Loucy (cell line): Measurements from ENCODE around the gene ASB4.

ENCODE experiments used
- H2AFZ ChIP-seq: fragments of 200-600 bp; sonication (generic); 2 replicates; pipeline ENCODE4 v1.6.0; 2016; ENCODE audit warnings: antibody characterized with exemption, mild to moderate bottlenecking, low read length, moderate library complexity
- H3F3A ChIP-seq: fragments of 200-600 bp; 2 replicates; pipeline ENCODE4 v1.6.0; 2016; ENCODE audit warnings: antibody characterized with exemption, low read depth, mild to moderate bottlenecking
- H3K27me3 ChIP-seq: fragments of 200-600 bp; sonication (generic); 2 replicates; pipeline ENCODE4 v1.6.1; 2014; ENCODE audit warnings: low read length, mild to moderate bottlenecking; ENCODE audit not compliant: insufficient read depth, poor library complexity, severe bottlenecking
- H3K36me3 ChIP-seq: fragments of 200-600 bp; sonication (generic); 2 replicates; pipeline ENCODE4 v1.6.1; 2016; ENCODE audit warnings: low read length; ENCODE audit not compliant: insufficient read depth
- H3K4me1 ChIP-seq: fragments of 200-600 bp; sonication (generic); 2 replicates; pipeline ENCODE4 v1.5.1; 2014; ENCODE audit warnings: low read length, mild to moderate bottlenecking; ENCODE audit not compliant: insufficient read depth, poor library complexity, severe bottlenecking
- H3K4me2 ChIP-seq: fragments of 200-600 bp; sonication (generic); 2 replicates; pipeline ENCODE4 v1.6.0; 2014; ENCODE audit warnings: antibody characterized with exemption, low read length, low read depth, mild to moderate bottlenecking; ENCODE audit not compliant: poor library complexity, severe bottlenecking
- H3K4me3 ChIP-seq: fragments of 200-600 bp; sonication (generic); 2 replicates; pipeline ENCODE4 v1.5.1; 2014; ENCODE audit warnings: low read length, mild to moderate bottlenecking, mixed read lengths; ENCODE audit not compliant: poor library complexity, severe bottlenecking
- H3K79me2 ChIP-seq: fragments of 200-600 bp; sonication (generic); 2 replicates; pipeline ENCODE4 v1.6.1; 2014; ENCODE audit warnings: low read length; ENCODE audit not compliant: insufficient read depth
- H3K9ac ChIP-seq: fragments of 200-600 bp; sonication (generic); 2 replicates; pipeline ENCODE4 v1.6.0; 2014; ENCODE audit warnings: mild to moderate bottlenecking, low read depth, low read length, moderate library complexity; ENCODE audit not compliant: poor library complexity, severe bottlenecking
- H3K9me2 ChIP-seq: fragments of 200-600 bp; sonication (generic); replicated peaks from 2 replicates; pipeline ENCODE4 v1.6.1; 2016; ENCODE audit warnings: low read depth, low read length, mixed read lengths
- H3K9me3 ChIP-seq: fragments of 200-600 bp; sonication (generic); 2 replicates; pipeline ENCODE4 v1.6.1; 2014; ENCODE audit warnings: mild to moderate bottlenecking, antibody characterized with exemption, low read length, low read depth; ENCODE audit not compliant: insufficient read depth
- H4K20me1 ChIP-seq: fragments of 200-600 bp; sonication (generic); 2 replicates; pipeline ENCODE4 v1.6.0; 2014; ENCODE audit warnings: antibody characterized with exemption, low read length, mild to moderate bottlenecking; ENCODE audit not compliant: insufficient read depth, poor library complexity, severe bottlenecking
- CTCF ChIP-seq: fragments of 200-600 bp; sonication (generic); conservative IDR thresholded peaks from 2 replicates; pipeline ENCODE4 v1.5.1; 2014; ENCODE audit warnings: mild to moderate bottlenecking, antibody characterized with exemption, low read length
- EZH2phosphoT487 ChIP-seq: fragments of 200-600 bp; IDR thresholded peaks from 2 replicates; pipeline ENCODE4 v1.6.1; 2018; ENCODE audit warnings: antibody characterized with exemption, mild to moderate bottlenecking, moderate library complexity, borderline replicate concordance

ASB4 gene

GRCh38 chr7:95578299-95578855 is 92.6 kb downstream of the ASB4 start:
- no peaks in the 10 kb centered on the region for H3K9me2 ChIP-seq
- H3K9me3 ChIP-seq, result no peaks in the 10 kb centered on the region
- TF ChIP-seq CTCF (no peak), EZH2phosphoT487 (no peak)
- no peaks in the 10 kb centered on the region for H3K4me1 ChIP-seq
- H3F3A ChIP-seq, result no peaks in the 10 kb centered on the region
- no peaks in the 10 kb centered on the region for H3K27me3 ChIP-seq
- no peak overlapping the region for H2AFZ ChIP-seq
- no peaks in the 10 kb centered on the region for H3K36me3 ChIP-seq
- H3K9ac ChIP-seq, result no peak overlapping the region
- H3K4me2 ChIP-seq, result no peak overlapping the region
- no peaks in the 10 kb centered on the region for H3K79me2 ChIP-seq
- H4K20me1 ChIP-seq, result no peaks in the 10 kb centered on the region
- H3K4me3 ChIP-seq, result no peak overlapping the region

- Histone ChIP-seq H3K9me2 (no peaks in the 10 kb centered on the region), H3K36me3 (no peaks in the 10 kb centered on the region), H3K79me2 (no peaks in the 10 kb centered on the region), H3K9ac (no peak overlapping the region), H3K9me3 (no peaks in the 10 kb centered on the region), H3K4me2 (no peak overlapping the region), H3K4me1 (no peaks in the 10 kb centered on the region), H4K20me1 (no peaks in the 10 kb centered on the region), H3F3A (no peaks in the 10 kb centered on the region), H3K4me3 (no peak overlapping the region), H2AFZ (no peak overlapping the region), H3K27me3 (no peaks in the 10 kb centered on the region)
- TF ChIP-seq CTCF (no peak), EZH2phosphoT487 (no peak)
Observed at GRCh38 chr7:95579318-95579717, 93.6 kb downstream of the ASB4 start.

GRCh38 chr7:95581467-95581866 is 95.7 kb downstream of the ASB4 start:
- Histone ChIP-seq H3K79me2 (no peaks in the 10 kb centered on the region), H3K27me3 (no peaks in the 10 kb centered on the region), H3K9me3 (no peaks in the 10 kb centered on the region), H4K20me1 (no peaks in the 10 kb centered on the region), H3F3A (no peaks in the 10 kb centered on the region), H2AFZ (no peak overlapping the region), H3K4me3 (no peak overlapping the region), H3K9me2 (no peaks in the 10 kb centered on the region), H3K36me3 (no peaks in the 10 kb centered on the region), H3K9ac (no peak overlapping the region), H3K4me2 (no peak overlapping the region), H3K4me1 (no peaks in the 10 kb centered on the region)
- TF ChIP-seq EZH2phosphoT487 (no peak), CTCF (no peak)
